GM21737 (cell line): Measurements from ENCODE around the gene RPTOR.
A peak's percentile ranks its signal among the peaks of the same experiment; 100 is the strongest.

Source experiments
- ATAC-seq: cut with Tn5 transposase; IDR thresholded peaks from one replicate; pipeline ENCODE4 v1.9.1; 2021; ENCODE audit warnings: mild to moderate bottlenecking, moderate library complexity; ENCODE audit not compliant: unreplicated experiment

RPTOR gene

DNA sequence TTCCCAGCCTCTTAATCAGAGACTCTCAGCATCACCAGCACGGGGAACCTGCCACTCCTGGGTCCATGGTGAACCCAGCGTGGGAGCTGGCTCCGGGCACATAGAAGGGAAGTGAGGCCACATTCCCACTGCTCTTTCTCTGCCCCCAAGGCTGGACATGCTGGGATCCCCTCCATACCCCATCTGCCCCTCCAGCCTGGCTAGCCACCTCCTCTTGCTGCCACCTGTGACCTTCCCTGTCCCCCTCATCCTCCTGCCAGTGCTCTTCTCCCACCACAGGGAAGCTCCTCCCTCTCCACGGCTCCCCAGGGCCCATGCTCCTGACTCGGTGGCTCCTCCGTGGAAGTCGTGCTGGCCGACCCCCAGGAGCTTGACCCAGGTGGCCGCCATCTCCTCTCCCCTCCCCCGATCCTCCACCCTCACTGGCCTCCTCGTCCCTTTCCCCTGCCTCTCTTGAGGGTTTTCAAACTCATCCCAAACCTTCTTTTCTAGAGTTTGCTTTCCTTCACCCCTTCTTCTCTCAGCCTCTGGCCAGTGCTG, 307.9 kb downstream of the RPTOR start:
- no peak for ATAC-seq

DNA sequence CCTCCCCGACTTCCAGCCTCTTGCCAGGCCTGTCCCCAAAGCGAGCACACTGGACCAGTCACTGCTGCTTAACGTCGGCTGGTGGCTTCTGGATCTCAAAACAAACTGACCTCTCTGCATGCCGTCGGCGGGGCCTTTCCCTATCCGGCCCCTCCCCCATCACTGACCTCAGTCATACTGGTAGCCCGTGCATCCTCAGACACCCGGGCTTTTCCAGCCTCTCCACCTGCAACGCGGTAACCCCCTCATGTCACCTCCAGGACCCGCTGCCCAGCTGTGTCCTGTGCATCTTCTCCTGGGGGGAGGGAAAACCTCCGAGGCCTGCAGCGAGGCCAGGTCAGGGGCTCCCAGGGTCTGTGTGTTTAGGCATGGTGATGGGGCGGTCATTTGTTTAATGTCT, 308.4 kb downstream of the RPTOR start:
- no peak for ATAC-seq

DNA sequence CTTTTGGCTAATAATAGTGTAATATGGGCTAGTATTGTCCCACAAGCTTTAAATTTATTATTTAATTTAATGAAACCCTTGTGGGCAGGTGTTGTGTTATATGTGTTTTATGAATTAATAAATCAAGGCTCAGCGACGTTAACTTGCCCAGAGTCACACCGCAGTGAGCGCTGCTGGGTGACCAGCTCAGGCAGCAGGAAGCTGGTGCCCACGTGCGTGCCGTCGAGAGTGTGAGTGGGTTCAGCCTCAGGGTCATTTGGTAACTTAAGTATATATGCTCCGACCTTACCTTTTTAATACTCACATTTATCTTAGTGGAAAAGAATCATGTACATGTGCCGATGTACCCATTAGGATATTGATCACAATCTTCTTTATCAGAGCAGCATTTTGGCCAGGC, 309.6 kb downstream of the RPTOR start:
- no peak for ATAC-seq

DNA sequence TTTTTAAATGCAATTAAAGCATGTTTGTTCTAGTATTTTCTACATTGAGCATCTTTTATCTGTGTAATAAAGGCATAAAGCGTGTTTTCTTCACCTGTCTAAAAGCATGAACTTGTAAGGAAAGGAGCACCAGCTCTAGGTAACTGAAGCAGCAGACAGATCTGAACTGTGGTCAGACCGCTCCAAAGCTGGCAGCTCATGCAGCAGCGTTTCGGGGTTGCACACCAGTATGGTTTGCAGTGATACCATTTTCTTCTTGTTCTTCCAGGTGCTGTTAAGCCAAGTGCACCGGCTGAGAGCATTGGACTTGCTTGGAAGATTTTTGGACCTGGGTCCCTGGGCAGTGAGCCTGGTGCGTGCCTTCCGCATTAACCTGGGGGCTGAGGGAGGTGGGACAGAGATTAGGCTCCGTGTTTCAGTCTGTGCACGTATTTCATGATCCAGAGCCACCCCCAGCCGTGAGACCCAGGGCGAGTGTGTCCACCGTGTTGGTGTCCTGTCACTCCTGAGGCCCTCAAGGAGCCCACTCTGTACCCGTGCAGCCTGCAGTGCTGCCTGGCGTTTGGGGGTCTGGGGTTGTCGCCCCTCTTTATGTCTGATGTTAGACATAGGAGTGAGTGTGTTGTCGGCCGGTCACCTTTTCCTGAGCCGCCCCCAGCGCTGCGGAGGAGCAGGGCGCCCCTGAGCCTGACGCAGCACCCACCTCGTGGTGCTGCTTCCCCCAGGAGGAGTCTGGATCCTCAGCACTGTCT, 310.7 kb downstream of the RPTOR start:
- no peak for ATAC-seq

DNA sequence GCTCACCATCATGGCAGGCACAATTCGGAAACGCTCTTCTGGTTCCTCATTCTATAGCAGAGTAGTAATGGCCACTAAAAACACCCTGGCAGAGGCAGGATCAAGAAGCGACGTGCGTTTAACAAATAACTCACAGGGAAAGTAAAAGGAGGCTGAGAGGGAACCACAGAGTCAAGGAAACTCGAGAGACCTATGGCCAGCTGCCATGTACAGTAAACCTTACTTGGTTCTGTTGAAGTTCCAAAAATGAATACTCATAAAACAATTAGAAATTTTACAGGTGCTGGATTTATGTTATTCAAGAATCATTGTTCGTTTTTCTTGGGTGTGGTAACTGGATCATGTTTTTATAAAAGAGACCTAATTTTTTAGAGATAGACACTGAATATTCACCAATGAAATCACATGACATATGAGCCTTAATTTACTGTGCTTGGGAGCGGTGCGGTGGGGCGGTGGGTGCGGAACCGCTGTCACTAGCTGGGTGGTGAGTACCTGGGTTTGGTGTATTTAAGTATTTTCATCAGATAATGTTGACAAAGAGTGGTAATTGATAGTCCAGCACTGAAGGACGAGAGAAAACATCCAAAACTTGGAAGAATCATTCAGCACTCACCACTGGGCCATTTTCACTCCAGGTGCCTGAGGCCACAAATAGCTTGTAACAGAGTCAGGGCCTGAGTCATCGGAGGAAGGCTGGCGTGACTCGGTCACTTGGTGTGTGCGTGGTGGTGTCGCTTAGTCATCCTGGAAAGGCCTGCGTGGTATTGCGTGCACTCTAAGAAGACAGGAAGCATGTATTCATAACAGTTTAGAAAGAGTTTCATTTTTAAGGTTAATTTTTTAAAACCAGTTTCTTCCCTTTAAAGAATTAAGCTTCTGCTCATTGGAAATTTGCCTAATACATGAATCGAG, 311.6 kb downstream of the RPTOR start:
- peak; percentile 74 for ATAC-seq

DNA sequence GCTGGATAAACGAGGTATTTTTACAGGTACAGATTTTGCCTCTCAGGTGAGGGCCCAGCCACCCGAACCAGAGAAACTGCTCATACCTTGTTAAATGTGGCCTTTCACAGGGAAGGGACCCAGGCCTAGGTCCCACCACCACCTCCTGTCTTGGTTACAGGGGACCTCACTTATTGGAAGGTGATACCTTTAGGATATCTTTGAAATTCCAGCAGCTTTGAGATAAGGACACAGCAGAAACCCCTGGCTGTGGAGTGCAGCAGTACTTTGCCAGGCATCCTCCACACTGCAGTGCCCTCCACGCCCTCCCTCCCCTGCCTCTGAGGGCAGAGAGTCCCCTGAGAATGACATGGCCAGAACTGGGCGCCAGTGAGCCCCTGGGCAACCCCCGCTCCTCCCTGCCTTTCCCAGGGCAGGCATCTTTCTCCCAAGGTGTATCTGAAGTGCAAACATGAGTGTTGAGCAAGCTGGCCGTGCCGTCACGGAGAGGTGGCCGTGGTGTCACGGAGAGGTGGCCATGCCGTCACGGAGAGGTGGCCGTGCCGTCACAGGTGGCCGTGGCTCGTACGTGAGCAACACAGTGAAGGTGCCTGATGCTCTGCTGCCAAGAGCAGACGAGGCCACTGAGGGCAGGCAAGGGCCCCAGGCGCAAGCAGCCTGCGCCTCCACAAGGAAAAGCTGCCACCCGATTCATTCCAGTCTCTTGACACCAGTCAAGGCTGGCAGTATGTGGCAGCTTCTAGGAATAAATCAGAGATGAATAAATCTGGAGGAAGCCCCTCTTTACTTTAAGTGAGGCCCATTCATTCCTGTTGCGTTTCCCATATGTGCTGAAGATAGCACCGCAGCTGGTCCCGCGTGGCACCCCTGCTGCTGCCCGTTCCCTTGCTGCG, 312.5 kb downstream of the RPTOR start:
- peak; percentile 10 for ATAC-seq

DNA sequence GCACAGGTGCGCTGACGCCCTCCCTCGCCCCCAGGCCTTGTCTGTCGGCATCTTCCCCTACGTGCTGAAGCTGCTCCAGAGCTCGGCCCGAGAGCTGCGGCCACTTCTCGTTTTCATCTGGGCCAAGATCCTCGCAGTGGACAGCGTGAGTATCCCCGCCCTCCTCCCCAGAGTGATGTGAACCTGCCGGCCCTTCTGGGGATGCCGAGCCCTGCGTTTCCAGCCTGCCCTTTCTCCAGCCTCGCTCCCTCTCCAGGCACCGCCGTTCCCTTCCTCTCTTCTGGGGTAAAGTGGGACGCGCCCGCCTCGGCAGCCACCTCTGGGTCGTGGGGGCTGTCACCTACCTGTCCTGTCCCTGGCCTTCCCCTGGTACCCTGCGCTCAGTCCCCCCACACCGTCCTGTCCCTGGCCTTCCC, 313.1 kb downstream of the RPTOR start:
- ATAC-seq, result no peak

DNA sequence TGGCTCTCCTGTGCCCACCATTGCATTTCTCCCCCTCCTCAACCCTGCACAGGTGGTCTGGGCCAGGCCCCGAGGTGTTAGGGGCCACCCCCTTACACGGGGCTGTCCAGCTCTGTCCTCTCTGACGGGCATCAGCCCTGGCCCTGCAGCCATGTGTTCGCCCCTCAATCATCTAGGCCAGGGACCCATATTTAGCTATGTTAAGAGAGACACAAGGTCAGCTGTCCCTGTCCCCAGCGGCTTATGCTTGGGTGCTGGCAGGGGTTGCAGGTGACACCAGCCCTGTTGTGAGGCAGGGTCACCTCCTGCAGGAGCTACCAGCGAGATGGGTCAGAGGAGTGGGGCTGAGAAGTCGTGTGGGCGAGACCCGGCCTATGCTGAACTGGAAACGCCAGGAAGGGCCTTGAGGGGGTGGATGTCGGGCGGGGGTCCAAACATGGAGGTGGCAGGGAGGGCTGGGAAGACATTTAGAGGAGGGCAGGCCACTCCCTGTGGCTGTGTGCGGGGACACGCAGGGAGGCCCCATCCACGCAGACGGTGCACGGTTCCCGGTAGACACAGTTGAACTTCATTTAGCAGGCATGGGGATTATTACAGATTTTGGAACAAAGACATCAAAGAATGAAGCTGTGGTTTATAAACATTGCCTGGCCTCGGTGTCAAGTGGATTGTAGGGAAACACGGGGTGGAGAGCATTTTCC, 313.8 kb downstream of the RPTOR start:
- no peak for ATAC-seq

DNA sequence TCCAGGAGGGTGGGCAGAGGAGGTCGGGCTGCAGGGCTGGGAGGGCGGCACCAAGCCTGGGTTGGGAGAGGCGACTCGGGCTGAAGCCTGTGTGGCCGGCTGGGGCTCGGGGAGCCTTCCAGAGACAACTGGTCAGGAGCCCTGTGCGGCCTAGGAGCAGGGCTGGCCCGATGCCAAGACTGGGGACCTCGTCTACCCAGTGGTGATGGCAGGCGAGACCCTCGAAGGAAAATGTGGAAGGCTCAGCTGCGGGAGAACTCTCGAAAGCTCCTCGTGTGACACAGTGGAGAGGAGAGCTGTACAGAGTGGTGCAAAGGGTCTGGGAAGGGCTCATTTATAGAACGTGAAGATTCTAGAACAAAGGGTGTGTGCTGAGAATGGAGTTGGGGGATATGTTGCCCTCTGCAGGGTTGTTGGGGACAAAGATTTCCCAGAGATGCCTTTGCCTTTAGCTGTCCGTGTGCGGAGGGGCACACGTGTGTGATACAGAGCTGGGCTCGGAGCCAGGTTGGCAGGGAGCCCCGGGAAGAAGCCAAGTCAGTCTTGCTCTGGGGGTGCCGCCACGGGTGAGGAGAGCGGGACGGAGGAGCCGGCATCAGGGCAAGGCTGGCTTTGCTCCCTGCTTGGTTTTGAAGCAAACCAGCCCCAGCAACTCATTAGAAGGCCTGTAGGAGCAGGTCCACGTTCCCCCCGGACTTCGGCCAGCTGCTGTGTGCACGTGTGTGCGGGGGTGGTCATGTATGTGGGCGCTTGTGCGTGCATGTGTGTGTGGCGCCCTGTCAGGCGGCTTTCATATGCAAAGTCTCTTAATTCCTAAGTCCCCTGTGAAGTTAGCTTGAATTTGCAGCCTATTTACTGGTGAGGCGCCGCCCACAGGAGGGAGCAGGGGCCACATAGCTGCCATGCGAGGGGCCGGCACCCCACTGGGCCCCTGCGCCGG, 314.6 kb downstream of the RPTOR start:
- no peak for ATAC-seq

DNA sequence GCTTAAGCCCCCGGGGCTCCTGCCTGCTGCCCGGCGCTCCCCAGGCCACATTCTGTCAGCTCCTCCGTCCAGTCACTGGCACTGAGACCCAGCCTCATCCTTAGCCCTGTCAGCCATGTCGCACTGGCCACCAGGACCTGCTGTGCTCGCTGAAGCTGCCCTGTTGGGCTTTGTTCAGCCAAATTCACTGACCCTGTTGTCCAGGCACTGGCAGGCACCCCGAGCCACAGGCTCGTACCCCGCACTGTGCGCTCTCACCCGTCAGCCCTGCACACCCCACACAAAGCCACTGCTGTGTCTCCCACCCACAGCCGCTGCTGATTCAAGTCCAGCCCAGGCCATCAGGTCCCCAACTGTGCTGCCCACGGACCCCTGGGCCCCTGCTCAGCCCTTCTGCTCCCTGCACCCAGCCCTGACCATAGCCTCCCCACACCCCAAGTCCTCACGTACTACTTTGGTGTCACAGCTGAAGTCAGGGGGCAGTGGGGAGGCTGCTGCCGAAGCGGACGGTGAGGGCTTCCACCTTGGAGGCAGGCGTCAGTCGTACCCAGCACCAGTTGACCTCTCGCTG, 315.5 kb downstream of the RPTOR start:
- ATAC-seq, result no peak

DNA sequence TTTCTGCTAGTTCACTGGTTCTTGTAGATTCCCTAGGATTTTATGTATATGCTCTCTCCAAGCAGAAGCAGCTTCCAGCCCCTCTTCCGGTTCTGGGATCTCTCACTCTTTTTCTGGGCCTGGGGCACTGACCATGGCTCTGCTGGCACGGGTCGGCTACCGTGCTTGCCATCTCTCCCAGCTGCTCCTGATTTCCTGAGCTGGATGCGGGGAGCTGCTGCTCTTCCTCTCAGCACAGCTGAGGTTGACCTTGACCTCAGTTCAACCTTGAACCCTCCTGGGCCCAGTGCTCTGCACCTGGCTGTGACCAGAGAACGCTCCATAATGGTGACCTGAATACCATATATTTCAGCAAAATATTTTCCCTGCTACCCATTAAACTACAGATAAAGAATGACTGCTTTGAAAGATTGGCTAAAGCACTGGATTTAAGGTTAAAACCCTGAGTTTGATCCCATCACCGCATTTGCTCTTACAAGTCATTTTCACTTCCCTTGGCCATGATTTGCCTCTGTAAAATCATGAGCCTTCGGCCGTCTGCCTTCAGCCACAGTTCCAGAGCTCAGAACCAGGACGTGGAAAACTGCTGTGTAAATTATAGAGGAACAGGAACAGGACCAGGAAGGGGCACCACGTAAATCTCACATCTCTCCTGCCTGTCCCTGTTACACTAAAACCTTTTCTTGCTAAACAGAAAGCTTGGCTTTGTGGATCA, 316.2 kb downstream of the RPTOR start:
- ATAC-seq, result no peak

DNA sequence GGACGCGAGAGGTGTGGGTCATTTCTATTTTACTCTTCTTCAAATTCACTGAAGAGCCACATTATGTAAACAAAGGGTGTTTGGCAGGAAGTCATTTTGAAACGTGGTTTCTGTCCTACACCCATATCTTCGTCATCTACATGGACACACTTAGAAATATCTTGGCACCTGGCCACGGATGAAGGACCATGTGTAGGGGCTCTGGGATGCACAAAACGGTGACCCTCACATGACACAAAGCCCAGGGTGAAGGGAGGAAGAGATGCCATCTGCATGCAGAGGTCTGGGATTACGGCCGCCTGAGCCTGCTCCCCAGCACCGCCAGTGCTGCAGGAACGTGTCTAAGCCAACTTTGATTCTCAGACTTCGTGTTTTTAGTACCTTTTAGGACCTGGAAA, 316.8 kb downstream of the RPTOR start:
- no peak for ATAC-seq

DNA sequence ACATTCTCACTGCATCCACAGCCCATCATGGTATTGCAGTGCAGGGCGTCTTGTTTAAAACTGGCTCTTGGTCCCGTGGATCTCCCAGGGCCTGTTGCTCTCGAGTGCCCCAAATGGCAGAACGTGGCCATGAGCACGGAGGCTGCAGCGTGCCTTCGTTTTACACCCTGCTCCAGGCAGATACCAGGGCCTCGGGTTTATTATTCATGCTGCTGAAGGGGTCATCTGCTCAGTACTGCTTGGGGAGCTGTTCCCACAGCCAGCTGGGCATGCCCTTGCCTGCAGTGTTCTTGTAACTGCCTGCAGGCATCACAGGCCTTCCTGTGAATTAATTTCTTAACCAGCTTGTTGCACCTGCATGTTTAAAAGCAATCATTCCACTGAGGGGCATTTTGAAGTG, 317.3 kb downstream of the RPTOR start:
- ATAC-seq, result no peak

DNA sequence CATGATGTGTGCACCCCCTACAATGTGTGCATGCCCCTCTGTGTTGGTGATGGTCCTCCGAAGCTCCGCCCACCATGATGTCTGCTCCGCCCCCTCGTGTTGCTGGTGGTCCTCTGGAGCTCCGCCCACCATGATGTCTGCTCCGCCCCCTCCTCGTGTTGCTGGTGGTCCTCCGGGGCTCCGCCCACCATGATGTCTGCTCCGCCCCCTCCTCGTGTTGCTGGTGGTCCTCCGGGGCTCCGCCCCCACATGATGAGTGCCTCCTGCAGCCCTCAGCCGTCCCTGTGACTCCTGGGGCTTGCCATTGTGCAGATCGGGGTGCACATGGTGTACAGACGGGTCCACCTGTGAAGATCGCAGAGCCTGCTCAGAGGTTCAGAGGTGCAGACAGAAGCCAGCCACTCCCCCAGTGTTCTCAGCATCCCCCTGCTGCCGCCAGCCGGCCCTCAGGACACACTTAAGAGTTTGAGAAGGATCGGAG, 317.9 kb downstream of the RPTOR start:
- ATAC-seq, result no peak

DNA sequence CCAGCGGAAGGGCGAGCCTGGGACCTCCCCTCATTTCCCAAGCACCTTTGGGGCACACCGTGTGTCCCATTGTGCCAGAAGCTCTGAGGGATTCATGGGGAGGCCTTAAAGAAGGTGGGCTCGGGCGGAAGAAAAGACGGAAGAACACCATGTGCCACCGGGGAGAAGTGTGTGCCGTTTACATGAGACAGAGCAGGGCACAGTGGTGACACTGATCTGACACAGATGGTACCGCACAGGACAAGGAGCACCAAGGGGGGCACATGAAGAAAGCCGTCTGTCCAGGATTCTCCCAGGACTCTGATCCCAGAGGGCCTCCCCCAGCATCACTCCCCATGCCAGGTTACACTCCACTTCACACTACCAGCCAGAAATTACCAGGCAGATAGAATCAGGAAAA, 318.3 kb downstream of the RPTOR start:
- no peak for ATAC-seq

DNA sequence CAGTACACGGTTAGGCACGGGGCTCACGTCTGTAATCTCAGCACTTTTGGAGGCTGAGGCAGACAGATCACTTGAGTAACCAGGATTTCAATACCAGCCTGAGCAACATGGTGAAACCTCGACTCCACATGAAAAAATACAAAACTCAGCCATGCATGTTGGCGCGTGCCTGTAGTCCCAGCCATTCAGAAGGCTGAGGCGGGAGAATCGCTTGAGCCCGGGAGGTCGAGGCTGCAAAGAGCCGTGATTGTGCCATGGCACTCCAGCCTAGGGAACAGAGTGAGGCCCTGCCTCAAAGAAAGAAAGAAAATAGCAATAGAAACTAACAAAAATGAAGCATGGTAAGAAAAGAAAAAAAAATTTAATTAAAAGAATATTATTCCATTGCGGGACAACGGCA, 319.0 kb downstream of the RPTOR start:
- no peak for ATAC-seq

DNA sequence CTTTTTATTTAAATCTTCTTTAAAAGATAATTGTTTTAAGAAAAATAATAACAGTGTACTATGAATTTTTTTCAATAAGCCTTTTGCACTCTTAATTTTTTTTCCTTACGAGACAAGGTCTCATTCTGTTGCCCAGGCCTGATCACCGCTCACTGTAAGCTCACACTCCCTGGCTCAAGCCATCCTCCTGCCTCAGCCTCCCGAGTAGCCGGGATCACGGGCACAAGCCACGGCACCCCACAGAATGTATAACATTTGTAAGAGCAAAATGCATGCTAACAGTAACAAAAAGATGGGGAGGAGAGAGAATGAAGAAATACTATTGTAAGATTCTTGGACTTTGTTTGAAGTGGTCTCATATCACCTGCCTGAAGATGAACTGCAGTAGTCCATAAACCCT, 320.1 kb downstream of the RPTOR start:
- no peak for ATAC-seq
